Stimulated activated CD4-positive, alpha-beta T cell treated with anti-CD3 and anti-CD28 coated beads, TNF-alpha, amount 100 ng/mL, for 4 hours (primary cell): Measurements from ENCODE around the gene GPR146.

Source experiments
- DNase-seq, 3 experiments: peaks; one replicate each; pipeline ENCODE4 v3.0.0-alpha.2; 2020; ENCODE audit warnings: low read depth in 3 of 3

Gene GPR146

DNA sequence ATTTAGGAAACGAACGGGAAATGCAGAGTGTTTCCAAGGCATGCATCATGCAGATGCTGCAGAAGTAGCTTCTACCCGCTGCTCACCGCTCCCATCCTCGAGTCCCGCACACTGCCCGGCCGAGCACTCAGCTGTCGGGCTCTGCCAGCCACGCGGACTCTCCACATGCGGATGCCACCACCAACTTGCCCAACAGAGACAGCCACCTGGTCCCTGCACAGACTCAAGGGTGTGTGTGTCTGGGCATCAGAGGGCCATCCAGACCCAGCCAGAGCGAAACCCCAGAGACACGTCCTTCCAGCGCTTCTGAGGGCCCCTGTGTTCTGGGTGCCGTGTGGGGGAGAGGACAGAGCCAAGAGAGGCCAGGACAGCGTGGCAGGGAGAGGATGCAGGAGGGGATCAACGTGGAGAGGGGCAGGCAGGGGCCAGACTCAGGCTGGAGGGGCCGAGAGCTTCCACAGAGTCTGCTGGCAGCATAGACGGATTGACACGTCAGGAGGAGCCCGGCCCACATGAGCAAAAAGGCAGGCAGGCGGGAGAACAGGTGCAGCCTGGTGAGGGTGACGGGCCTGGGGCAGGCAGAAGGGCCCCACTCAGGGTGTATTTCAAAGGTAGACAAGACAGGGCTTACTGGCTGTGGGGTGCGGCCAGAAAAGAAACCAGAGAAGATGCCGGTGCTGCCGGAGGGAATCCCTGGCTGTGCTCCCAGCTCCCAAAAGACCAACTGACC lies 61.9 kb downstream of the GPR146 start:
- DNase-seq: no peak

DNA sequence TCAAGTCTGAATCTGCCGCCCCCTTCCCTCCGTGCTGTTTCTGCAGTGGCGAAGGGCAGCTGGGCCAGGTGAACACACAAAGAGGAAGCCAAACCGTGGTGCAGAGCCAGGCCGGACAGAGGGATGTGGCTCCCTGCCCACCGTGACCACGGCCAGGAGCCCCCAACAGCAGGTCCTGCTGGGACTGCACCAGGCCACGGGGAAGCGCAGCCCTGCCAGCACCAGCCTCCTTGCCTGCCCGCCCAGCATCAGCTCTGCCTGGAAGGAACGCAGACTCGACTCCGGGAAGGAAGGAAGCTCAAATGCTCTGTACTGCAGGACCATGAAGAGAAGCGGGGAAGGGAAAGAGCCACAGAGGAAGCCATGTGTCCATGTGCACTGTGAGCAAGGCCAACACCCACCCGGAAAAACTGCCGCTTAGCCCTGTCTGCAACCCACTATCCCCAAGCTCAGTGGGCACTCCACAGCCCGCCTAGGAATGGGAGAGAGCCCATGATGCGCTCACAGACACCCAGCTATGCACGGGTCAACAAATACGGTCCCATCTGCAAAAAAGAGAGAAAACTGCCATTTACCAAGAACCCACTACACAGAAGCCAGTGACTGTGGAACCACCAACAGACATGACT lies 62.6 kb downstream of the GPR146 start:
- DNase-seq: no peak

DNA sequence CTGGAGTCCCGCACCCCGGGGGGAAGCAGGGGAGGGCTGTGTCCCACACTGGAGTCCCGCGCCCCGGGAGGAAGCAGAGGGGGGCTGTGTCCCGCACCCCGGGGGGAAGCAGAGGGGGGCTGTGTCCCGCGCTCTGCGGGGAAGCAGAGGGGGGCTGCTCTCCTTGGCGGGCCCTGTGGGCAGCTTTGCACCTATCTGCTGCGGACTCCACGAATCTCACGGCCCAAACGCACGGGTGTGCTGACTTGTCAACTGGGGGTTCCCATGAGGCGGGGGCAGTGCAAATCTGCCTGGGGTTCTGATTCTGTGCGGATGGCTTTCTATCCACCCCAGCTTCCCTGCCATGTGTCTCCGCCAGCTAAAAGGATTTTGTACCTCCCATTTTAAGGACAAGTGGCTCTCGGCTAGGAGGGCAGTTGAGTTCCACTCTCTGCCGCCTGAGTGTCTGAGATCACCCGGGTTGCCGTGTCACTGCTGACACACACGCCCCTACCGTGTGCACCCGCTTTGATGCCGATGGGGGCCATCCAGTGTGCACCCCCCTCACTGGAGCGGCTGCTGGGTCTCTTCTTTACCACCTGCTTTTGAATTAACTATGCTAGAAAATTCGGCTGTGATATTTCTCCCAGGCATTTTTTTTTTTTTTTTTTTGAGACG lies 64.0 kb downstream of the GPR146 start:
- DNase-seq: no peak
